SH-SY5Y (cell line): ENCODE measurements around the gene NAA10.

Experiments used
- GATA2 ChIP-seq: IDR thresholded peaks from 2 replicates; pipeline ENCODE4 v1.6.1; 2011; ENCODE audit warnings: mild to moderate bottlenecking, low read depth, low read length
- GATA3 ChIP-seq: IDR thresholded peaks from 2 replicates; pipeline ENCODE4 v1.6.1; 2011; ENCODE audit warnings: low read depth, mild to moderate bottlenecking, low read length, moderate library complexity

Gene NAA10

DNA sequence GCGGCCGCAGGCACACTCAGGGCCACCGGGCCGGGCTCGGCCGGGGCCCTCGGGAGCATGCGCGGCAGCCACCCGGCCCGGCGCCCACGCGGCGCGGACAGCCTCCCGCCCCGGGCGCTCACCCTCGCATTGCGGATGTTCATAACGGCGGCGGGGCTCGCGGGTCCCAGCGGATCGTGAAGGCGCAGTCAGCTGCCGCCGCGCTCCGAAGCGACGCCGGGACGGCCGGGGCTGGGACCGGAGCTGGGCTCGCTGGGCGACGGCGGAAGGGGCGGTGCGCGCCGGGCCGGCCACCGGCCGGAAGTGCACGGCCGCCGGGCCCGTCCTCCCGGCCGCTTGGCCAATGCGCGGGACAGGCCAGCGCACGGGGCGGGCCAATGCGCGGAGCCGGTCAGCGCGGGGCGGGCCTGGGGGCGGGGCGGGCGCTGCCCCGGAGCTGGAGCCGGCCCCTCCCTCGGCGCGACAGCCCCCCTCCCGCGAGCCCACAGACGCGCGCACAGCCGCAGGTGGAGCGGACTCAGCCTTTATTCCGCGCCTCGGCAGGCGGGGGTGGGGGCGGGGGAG is at the start of gene NAA10:
Gene NAA10, minus strand, starts transcription at position 276 of the 564 bp plus-strand sequence. Its CDS starts 133 bp downstream, at position 143.
- no peak for TF ChIP-seq GATA2
- TF ChIP-seq GATA3 = no peak

DNA sequence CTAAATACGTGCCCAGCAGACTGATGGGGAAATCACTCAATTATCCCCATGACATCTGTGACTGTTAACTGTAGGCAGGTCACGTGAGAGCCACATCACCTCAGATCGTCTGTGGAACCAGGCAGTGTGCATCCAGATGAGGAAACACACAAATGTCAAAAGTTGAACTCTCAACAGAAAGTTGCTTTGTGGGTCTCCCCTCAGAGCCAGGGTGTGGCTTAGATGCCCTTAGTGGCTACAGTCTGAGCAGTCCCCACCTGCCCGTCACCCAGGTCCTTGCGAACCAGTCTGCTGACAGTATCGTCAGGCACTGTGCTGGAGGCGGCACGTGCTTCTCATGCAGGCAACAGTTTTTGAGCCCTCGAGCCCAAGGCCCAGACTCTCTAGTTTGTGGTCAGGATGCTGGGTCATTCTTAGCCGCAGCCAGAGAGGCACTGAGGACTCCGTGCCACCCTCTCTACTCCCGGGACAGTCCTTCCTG is 48.5 kb upstream of the NAA10 start:
- no peak for TF ChIP-seq GATA2
- TF ChIP-seq GATA3 = no peak

DNA sequence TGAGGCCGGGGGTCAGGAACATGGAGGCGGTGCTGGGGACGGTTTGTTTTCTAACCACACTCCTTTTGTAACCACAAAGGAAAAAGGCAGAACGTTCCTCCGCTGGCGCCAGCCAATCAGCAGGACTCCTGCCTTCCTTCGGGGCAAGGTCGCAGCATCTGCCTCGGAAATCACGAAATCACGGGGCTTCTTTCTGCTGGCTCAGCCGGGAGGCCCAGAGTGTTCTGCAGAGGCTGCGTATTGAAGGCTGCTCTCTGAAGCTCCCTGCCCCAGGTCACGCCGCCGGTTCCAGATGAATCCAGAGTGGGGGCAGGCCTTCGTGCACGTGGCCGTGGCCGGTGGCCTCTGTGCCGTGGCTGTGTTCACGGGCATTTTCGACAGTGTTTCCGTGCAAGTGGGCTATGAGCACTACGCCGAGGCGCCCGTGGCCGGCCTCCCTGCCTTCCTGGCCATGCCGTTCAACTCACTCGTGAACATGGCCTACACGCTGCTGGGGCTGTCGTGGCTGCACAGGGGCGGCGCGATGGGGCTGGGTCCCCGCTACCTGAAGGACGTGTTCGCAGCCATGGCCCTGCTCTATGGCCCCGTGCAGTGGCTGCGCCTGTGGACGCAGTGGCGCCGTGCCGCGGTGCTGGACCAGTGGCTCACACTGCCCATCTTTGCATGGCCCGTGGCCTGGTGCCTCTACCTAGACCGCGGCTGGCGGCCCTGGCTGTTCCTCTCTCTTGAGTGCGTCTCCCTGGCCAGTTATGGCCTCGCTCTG is 47.1 kb upstream of the NAA10 start:
- TF ChIP-seq GATA2 (no peak), GATA3 (no peak)

DNA sequence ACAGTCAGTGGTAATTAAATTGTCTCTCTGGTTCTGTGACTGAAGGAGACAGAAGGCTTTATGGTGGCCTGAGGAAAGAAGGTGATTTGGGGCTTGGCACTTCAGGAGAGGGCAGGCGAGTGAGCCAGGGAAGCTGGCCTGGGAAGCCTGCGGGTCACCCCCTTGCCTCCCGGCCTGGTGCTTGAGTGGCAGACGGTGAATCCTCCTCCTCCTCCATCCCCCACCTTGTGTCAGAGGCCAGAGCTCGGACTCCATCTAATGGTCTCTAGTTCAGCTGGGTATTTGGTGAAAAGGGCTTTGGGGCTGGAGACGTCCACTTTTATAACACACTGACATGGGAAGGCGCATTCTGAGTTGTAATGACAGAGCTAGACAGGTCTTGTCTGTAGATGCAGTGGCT is 46.4 kb upstream of the NAA10 start:
- TF ChIP-seq GATA2 = no peak
- no peak for TF ChIP-seq GATA3

DNA sequence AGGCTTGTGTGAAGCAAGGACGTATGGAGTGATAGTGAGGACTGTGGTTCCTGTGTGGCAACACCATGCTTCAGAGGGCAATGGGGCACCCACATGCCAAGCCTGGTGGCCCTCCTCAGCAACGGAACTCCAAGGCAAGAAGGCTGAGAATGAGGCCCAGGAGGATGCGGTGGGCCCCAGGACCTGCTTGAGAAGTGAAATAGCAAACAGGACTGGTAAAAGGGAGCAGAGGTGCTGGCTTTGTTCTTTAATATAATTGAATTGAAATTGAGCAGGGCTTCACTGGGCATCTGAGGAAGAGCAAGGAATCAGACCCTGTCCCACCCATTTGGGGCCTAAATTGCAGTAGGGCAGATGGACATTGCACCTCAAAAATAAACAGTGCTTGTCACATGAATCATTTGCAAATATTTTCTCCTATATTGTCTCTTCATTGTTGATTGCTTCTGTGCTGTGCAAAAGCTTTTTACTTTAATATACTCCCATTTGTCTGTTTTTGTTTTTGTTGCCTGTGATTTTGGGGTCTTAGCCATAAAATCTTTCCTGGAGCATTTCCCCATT is 40.0 kb upstream of the NAA10 start:
- no peak for TF ChIP-seq GATA3
- no peak for TF ChIP-seq GATA2

DNA sequence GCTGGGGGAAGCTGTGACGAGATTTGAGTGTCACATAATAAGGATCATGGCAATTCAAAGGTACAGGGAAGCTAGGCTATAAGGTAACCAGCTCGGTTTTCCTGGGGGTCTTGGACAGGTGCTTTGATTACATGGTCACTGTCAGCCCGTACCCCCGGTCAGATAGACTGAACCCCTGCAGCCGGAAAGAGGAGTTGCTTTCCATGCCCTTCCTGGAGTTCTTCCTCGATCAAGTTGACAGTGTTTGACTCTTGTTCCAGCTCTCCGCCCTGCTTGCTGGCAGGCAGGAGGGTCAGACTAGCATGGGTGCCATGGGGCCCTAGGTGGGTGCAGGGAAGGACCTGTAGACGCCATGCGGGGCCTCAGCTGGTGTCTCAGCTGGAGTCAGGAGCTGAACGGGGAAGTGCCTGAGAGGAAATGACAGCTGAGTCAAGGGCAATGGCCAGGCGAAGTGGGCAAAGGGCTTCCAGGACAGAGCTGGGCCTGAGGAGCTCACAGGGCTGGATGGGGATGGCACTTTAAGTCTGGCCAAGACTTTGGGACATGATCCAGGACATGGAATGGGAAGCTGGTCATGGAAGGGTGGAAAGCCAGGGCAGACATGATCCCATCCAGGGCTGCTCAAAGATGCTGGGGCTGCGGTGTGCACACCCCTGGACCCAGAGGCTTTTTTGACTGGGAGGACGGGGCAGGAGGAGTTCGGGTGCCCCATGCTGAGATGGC is 39.3 kb upstream of the NAA10 start:
- TF ChIP-seq GATA3 = no peak
- no peak for TF ChIP-seq GATA2

DNA sequence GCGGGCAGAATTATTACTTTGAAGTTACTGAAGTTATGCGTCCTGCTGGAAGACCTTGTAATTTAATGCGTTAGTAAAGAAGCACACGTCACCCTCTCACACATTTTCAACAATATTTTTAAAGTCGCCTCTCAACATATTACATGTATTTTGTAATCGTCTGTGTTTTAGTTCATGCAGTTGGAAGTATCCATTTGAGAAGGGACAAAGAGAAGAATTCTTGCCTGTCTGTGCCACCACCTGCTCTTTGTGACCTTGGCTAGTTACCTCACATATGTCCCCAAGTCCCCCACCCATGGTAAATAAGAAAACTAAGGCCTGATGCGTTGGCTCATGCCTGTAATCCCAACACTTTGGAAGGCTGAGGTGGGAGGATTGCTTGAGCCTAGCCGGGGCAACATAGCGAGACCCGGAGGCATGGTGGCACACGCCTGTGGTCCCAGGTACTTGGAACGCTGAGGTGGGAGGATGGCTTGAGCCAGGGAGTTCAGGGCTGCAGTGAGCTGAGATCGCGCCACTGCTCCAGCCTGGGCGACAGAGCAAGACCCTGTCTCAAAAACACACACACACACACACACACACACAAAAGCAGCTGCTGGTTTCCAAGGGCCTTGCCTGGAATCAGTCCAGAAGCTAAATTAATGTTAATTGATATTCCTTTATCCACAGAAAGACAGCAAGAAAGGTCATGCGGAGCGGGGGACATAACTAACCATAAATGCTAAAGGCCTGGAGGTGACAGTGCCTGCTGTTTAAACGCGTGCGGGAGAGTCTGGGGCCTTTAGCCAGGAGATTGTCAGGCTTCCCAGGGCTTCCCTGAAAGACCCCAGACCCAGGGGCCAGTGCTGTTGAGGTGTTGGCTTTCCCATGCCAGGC is 38.5 kb upstream of the NAA10 start:
- no peak for TF ChIP-seq GATA3

DNA sequence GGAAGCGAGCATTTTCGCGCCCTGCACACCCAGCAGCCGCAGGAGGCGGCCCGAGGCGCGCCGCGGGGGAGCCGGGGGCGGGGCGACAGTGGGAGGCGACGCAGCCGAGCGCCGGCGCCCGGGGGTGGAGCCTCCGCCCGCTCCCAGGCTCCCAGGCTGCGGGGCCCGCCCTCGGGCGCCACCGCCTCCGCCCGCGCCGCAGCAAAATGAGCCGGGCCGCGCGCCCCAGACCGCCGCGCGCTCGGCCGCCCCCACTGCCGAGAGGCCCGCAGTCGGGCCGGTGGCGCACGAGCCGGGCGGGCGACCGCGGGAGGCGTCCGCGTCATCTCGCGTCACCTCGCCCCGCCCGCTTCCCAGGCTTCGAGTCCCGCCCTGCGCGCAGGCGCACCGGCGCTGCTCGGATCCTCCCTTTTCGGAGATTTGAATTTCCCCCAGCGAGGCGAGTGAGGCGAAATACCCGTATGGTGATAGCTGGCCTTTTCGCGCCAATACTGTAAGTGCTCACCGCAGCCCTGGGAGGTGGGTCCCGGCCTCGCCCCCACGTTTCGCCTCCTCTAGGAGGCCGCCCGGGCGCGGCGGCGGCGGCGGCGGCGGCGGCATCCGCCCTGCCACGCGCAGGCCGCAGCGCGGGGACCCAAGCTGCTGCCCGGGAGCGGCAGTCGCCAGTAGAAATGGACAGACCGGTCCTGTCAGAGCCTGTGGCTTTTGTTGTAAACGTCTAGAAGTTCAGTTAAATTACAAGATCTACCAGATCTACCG is 37.7 kb upstream of the NAA10 start, which contains the start of gene TMEM187:
Gene TMEM187, plus strand, starts transcription at position 387 of the 759 bp plus-strand sequence. CDS start 9,309 bp downstream, outside the sequence.
- no peak for TF ChIP-seq GATA3
- no peak for TF ChIP-seq GATA2

DNA sequence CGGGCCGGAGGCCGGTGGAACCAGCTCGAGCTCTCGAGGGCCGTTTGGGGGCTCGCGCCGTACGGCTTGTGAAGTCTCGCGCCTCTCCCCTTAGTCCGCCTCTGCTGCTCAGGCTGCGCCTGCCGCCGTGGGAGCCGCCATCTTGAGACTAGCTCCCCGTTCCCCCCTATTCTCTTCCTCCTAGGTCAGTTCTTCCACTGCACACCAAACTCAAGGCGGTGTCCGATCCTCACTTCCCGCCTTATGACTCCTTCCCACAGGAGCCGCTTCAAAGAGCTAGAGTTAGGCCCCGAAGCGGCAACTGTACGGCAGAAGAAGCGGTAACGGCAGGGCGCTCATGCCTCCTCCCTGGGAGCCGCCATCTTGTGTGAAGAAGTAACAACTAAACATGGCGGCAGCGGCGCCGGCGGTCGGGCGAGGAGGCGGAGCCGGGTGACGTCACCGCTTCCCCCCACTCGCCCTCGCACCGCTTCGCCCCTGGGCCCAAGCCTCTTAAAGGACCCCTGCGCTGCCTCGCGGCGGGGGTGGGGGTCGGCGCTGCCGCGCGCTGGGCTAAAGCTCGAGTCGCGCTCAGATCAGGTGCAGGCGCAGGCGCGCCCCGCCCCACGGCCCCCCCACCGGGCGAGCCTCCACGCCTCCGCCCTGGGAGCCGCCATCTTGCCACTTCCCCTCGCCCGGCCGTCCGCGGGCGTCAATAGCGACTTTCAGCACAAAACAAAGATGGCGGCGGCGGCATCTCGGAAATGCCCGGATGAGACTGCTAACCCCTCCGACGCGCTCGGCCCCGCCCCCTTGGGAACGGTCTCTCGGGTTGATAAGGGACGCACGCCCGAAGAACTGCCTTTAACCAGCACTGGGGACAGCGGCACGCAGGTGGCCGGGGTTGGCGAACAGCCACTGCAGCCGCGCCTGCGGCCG is 36.9 kb upstream of the NAA10 start, which contains the start of gene HCFC1:
Gene HCFC1, minus strand, starts transcription at position 369 of the 918 bp plus-strand sequence. CDS start 978 bp downstream, outside the sequence.
- 0 out of 2 replicates have a peak, but pooled peaks have one; percentile 38 for TF ChIP-seq GATA2
- no peak for TF ChIP-seq GATA3

DNA sequence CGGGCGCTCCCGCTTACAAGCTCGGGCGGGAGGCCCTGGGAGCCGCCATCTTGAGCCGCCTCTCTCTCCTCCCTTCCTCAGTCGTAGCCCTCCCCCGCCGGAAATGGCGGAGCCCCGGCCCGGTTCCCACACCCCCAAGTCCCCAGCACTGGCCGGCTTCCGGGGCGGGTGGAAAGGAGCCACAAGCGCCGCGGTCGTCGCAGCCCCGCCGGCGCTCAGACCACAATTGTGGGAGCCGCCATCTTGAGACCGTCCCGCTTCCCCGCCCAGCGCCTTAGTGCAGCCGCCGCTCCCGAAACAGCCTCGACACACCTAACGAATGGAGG is 36.2 kb upstream of the NAA10 start:
- TF ChIP-seq GATA2 (no peak), GATA3 (no peak)

DNA sequence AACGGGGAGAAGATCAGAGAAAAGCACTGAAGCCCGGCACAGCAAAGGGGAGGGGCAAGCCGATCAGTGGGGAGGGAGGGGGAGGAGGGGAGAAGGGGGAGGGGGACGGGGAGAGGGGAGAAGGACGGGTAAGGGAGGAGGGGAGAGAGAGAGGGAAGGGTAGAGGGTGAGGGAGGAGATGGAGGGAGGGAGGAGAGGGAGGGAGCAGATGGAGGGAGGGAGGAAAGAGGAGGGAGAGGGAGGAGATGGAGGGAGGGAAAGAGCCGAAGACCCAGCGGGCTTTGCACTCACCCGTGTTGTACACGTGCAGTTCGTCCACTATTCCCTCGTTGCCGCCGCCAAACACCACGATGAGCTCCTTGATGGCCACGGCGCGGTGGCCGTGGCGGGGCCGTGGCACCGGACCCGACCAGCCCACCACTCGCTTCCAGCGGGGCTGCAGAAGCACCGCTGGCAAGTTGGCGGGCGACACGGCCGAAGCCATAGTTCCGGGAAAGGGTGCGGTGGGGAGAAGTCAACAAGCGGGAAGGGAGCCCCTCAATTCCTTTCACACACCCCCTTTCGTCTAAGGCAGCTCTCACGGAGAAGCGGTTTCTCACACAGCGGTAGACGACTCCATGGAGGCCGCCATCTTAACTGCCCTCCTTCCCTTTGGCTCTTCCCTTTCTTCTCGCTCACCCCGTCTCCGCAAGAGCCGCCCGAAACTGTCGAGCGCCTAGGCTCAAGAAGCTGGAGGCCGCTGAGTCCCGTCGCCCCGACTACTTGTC is 35.7 kb upstream of the NAA10 start:
- TF ChIP-seq GATA2 (no peak), GATA3 (no peak)

DNA sequence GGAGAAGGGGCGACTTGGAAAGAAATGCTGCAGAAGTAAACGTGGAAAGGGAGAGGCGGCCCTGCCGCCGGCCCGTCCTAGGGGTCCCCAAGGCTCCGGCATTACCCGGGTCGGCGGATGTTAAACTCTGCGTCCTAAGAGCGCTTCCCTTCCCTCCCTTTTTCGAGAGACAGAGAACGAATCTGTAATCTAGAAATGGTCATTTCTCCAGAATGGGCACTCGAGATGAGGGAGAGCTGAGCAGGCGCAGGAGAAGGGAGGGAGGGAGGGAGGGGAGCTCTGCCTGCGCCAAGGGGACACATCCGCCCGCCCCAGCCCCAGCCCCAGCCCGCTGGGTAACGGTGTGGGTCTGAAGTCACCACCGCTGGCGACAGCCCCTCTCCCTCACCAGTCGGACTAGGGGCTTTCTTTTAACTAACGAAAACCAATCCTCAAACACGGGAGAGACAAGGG is 35.1 kb upstream of the NAA10 start:
- no peak for TF ChIP-seq GATA3
- TF ChIP-seq GATA2 = no peak
